Subcutaneous adipose tissue (tissue), 4 donors: ENCODE data around the gene CECR2. TPM values are rescaled to one million over a fixed set of nuclear protein-coding genes. Genes with fewer than 3 reads are reported as not detected.

Experiments used
- total RNA-seq, 4 donors: library from RNA; depleted of rRNA; stranded (reverse); fragments of >200 nt; gene quantifications; one replicate each; pipeline ENCODE4 v1.1.0, GENCODE V29; 2016
- TF ChIP-seq, protein P1 (sequence below): fragments of 450-650 bp; IDR thresholded peaks from one replicate; pipeline ENCODE4 v1.5.1; 2016; ENCODE audit warnings: low read depth, mild to moderate bottlenecking, control low read depth, antibody characterized with exemption, moderate library complexity

Gene CECR2
- total RNA-seq, 4 donors from 2014 or later = 0.16 to 1.7 (median 0.44) TPM; not detected in 1

DNA sequence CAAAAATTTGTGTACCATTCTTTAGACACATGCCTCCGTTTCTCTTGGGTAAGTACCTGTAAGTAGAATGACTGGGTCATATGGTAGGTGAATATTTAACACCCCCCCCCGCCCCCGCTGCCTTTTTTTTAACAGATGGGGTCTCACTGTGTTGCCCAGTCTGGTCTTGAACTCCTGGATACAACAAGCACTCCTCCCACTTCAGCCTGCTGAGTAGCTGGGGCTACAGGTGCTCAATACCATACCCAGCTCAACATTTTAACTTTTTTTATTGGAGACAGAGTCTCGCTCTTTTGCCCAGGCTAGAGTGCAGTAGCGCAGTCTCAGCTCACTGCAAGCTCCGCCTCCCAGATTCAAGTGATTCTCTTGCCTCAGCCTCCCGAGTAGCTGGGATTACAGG is 32.5 kb downstream of the CECR2 start:
- TF ChIP-seq, protein P1, sequence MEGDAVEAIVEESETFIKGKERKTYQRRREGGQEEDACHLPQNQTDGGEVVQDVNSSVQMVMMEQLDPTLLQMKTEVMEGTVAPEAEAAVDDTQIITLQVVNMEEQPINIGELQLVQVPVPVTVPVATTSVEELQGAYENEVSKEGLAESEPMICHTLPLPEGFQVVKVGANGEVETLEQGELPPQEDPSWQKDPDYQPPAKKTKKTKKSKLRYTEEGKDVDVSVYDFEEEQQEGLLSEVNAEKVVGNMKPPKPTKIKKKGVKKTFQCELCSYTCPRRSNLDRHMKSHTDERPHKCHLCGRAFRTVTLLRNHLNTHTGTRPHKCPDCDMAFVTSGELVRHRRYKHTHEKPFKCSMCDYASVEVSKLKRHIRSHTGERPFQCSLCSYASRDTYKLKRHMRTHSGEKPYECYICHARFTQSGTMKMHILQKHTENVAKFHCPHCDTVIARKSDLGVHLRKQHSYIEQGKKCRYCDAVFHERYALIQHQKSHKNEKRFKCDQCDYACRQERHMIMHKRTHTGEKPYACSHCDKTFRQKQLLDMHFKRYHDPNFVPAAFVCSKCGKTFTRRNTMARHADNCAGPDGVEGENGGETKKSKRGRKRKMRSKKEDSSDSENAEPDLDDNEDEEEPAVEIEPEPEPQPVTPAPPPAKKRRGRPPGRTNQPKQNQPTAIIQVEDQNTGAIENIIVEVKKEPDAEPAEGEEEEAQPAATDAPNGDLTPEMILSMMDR = no peak

DNA sequence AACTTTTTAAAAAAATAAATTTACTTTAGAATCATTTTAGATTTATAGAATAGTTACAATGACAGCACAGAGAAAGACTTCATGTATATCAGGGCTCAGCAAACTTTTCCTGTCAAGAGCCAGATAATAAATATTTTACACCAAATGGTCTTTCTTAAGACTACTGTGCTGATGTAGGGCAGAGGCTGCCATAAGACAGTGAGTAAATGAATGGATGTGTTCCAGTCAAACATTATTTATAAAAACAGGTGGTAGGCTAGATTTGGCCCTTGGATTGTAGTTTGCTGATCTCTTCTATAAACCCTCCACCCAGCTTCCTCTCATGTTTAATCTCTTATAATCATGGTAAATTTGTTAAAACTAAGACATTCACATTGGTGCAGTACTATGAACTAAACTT is 33.0 kb downstream of the CECR2 start:
- TF ChIP-seq, protein P1 = no peak

DNA sequence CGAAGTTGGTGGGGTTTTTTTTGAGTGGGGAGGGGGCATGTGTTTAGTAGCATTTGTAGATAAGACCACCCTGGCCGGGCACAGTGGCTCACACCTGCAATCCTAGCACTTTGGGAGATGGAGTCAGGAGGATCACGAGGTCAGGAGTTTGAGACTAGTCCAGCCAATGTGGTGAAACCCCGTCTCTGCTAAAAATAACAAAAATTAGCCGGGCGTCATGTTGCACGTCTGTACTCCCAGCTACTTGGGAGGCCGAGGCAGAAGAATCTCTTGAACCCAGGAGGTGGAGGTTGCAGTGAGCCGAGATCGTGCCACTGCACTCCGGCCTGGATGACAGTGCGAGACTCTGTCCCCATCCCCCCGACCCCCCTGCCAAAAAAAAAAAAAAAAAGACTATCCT is 34.6 kb downstream of the CECR2 start:
- TF ChIP-seq, protein P1 = no peak

DNA sequence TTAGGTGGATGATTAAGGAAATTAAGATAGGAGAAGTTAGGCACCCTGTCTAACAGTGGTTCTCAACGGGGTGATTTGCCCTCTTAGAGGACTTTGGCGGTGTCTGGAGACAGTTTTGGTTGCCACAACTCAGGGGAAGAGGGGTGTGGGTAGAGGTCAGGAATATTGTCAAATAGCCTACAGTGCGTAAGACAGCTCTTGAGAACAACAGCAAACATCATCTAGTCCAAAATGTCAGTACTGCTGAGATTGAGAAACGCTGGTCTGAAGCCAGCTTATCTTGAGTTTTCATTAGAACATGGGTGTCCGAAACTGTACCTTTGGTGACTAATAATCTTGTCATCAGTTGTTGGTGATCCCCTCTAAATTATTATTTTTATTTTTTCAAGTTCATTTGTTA is 38.4 kb downstream of the CECR2 start:
- TF ChIP-seq, protein P1 = no peak

DNA sequence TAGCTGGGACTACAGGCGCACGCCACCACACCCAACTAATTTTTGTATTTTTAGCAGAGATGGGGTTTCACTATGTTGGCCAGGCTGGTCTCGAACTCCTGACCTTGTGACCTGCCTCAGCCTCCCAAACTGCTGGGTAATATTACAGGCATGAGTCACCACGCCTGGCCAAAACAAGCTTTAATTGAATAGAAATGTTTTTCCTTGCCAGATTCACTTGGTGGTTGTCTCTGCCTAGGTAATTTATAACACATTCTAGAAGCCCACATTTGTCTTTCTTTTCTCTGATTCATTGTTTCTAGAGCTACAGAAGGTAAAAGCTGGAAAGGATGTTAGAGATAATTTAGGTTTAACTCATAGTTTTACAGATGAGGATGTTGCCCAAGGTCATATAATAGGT is 41.3 kb downstream of the CECR2 start:
- TF ChIP-seq, protein P1 = no peak

DNA sequence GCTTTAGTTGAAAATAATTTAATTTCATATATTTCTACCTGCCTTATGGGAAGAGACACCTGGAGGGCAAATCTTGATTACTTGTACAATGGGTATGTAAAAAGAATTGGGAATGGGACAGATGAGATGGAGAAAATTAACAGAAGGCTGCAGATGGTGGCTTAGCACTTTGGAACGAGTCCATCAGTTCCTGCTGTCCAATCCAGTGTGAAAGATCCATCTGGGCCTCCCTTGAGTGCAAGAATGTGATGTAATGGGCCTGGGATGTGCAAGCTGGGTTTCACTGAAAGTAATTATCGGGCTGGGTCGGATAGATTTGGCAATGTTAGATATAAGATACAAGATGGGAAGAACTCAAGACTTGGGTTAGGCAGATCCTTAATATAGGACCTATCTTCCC is 42.0 kb downstream of the CECR2 start:
- TF ChIP-seq, protein P1 = no peak

DNA sequence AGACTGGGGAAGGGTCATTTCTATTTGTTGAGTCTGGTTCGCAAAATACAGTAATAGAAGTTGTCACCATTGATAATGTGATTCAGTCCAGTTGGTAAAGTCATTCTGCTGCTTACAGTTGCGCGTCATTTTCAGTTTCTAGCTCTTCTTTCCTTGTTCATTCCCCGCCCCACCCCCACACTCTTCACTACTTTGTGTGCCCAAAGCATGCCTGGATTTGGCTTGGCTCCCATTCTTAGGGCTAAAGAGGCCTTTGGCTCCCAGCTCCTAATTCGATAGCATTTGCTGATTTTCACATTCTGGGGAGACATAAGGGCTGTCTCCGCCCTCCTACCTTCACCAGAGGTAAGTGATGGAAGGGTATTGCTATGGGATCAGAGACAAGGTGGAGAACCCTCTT is 43.0 kb downstream of the CECR2 start:
- TF ChIP-seq, protein P1 = no peak
